H9 (cell line): ENCODE data around the gene TEKT5. TPM values are rescaled to one million over a fixed set of nuclear protein-coding genes. Genes with fewer than 3 reads are reported as not detected.

ENCODE experiments used
- DNase-seq: peaks from one replicate; pipeline ENCODE4 v3.0.0-alpha.2; 2017
- H2AFZ ChIP-seq: one replicate; pipeline ENCODE4 v1.6.1; 2013; ENCODE audit warnings: mild to moderate bottlenecking, low read length, control low read depth, moderate library complexity
- H2AK5ac ChIP-seq: 2 replicates; pipeline ENCODE4 v1.6.1; 2013; ENCODE audit warnings: low read length, control low read depth, mixed read lengths; ENCODE audit not compliant: insufficient read length
- H2BK120ac ChIP-seq: one replicate; pipeline ENCODE4 v1.6.1; 2013; ENCODE audit warnings: low read depth, mild to moderate bottlenecking, low read length, control low read depth, inconsistent platforms; ENCODE audit not compliant: poor library complexity, severe bottlenecking
- H2BK12ac ChIP-seq: 2 replicates; pipeline ENCODE4 v1.6.1; 2013; ENCODE audit warnings: low read length, control low read depth, mixed read lengths, low read depth; ENCODE audit not compliant: insufficient read length
- H2BK15ac ChIP-seq: 2 replicates; pipeline ENCODE4 v1.6.1; 2013; ENCODE audit warnings: low read depth, low read length, control low read depth
- H2BK20ac ChIP-seq: one replicate; pipeline ENCODE4 v1.6.1; 2013; ENCODE audit warnings: low read depth, mild to moderate bottlenecking, low read length, control low read depth, inconsistent platforms; ENCODE audit not compliant: poor library complexity, severe bottlenecking
- H2BK5ac ChIP-seq: 2 replicates; pipeline ENCODE4 v1.6.1; 2013; ENCODE audit warnings: low read length, control low read depth, mixed read lengths; ENCODE audit not compliant: insufficient read length
- H3K14ac ChIP-seq: 2 replicates; pipeline ENCODE4 v1.6.1; 2013; ENCODE audit warnings: low read length, control low read depth; ENCODE audit not compliant: insufficient read depth
- H3K18ac ChIP-seq: 2 replicates; pipeline ENCODE4 v1.6.1; 2013; ENCODE audit warnings: low read depth, mild to moderate bottlenecking, mixed read lengths, low read length, control low read depth; ENCODE audit not compliant: insufficient read length
- H3K23ac ChIP-seq: 2 replicates; pipeline ENCODE4 v1.6.1; 2013; ENCODE audit warnings: low read length, control low read depth, mixed read lengths, low read depth; ENCODE audit not compliant: insufficient read length
- H3K23me2 ChIP-seq: 2 replicates; pipeline ENCODE4 v1.6.1; 2013; ENCODE audit warnings: low read depth, mild to moderate bottlenecking, mixed read lengths, low read length, control low read depth; ENCODE audit not compliant: insufficient read length, poor library complexity, severe bottlenecking
- H3K27ac ChIP-seq: 2 replicates; pipeline ENCODE4 v1.5.1; 2013; ENCODE audit warnings: low read length, control low read depth, mixed read lengths, low read depth; ENCODE audit not compliant: insufficient read length
- H3K27me3 ChIP-seq: 2 replicates; pipeline ENCODE4 v1.6.1; 2013; ENCODE audit warnings: low read length, control low read depth, inconsistent platforms; ENCODE audit not compliant: insufficient read depth
- H3K4ac ChIP-seq: 2 replicates; pipeline ENCODE4 v1.6.1; 2013; ENCODE audit warnings: low read depth, mild to moderate bottlenecking, control low read depth, inconsistent platforms, low read length, moderate library complexity
- H3K4me1 ChIP-seq: 2 replicates; pipeline ENCODE4 v1.6.1; 2013; ENCODE audit warnings: low read length, control low read depth, inconsistent platforms; ENCODE audit not compliant: insufficient read depth
- H3K4me2 ChIP-seq: 2 replicates; pipeline ENCODE4 v1.6.1; 2013; ENCODE audit warnings: low read length, control low read depth, mixed read lengths; ENCODE audit not compliant: insufficient read length, insufficient read depth
- H3K56ac ChIP-seq: 2 replicates; pipeline ENCODE4 v1.6.1; 2013; ENCODE audit warnings: low read depth, mild to moderate bottlenecking, mixed read lengths, low read length, control low read depth; ENCODE audit not compliant: insufficient read length
- H3K79me1 ChIP-seq: 2 replicates; pipeline ENCODE4 v1.6.1; 2013; ENCODE audit warnings: low read depth, mild to moderate bottlenecking, moderate library complexity, low read length, control low read depth, inconsistent platforms; ENCODE audit not compliant: insufficient read depth, poor library complexity, severe bottlenecking
- H3K79me2 ChIP-seq: 2 replicates; pipeline ENCODE4 v1.6.1; 2013; ENCODE audit warnings: low read length, control low read depth, inconsistent platforms; ENCODE audit not compliant: insufficient read depth
- H3K9ac ChIP-seq: 2 replicates; pipeline ENCODE4 v1.6.1; 2013; ENCODE audit warnings: low read length, control low read depth, mixed read lengths; ENCODE audit not compliant: insufficient read length; ENCODE audit errors: extremely low read depth
- H3K9me3 ChIP-seq: one replicate; pipeline ENCODE4 v1.6.1; 2013; ENCODE audit warnings: low read depth, low read length, inconsistent platforms; ENCODE audit not compliant: control insufficient read depth
- H3T11ph ChIP-seq: one replicate; pipeline ENCODE4 v1.6.1; 2013; ENCODE audit warnings: mild to moderate bottlenecking, low read length, control low read depth, inconsistent platforms
- H4K20me1 ChIP-seq: one replicate; pipeline ENCODE4 v1.6.1; 2013; ENCODE audit not compliant: control insufficient read depth, insufficient read length, insufficient read depth
- H4K5ac ChIP-seq: 2 replicates; pipeline ENCODE4 v1.6.1; 2013; ENCODE audit warnings: low read depth, mild to moderate bottlenecking, mixed read lengths, low read length, control low read depth; ENCODE audit not compliant: insufficient read length
- H4K8ac ChIP-seq: replicated peaks from 2 replicates; pipeline ENCODE4 v1.6.1; 2013; ENCODE audit warnings: low read length, control low read depth, mixed read lengths, low read depth; ENCODE audit not compliant: insufficient read length
- H4K91ac ChIP-seq: 2 replicates; pipeline ENCODE4 v1.6.1; 2013; ENCODE audit warnings: low read depth, mild to moderate bottlenecking, moderate library complexity, mixed read lengths, low read length, control low read depth; ENCODE audit not compliant: insufficient read length
- H3K27ac Mint-ChIP-seq, 3 experiments: 2 replicates in 2 of 3; 3 replicates in 1 of 3; pipeline ENCODE4 v1.8.0; 2020 to 2021; ENCODE audit warnings: mixed read lengths in 3 of 3, mild to moderate bottlenecking in 1 of 3, moderate library complexity in 1 of 3
- H3K27me3 Mint-ChIP-seq: 2 replicates; pipeline ENCODE4 v1.8.0; 2021; ENCODE audit warnings: low read depth, mild to moderate bottlenecking, moderate library complexity, mixed read lengths
- H3K36me3 Mint-ChIP-seq, 3 experiments: 2 replicates in 2 of 3; 3 replicates in 1 of 3; pipeline ENCODE4 v1.8.0; 2020 to 2021; ENCODE audit warnings: low read depth in 3 of 3, mixed read lengths in 3 of 3; ENCODE audit not compliant: insufficient read depth in 1 of 3
- H3K4me1 Mint-ChIP-seq, 2 experiments: 2 replicates each; pipeline ENCODE4 v1.8.0; 2020; ENCODE audit warnings: mixed read lengths in 2 of 2
- H3K4me3 Mint-ChIP-seq, 2 experiments: 2 replicates in 1 of 2; 3 replicates in 1 of 2; pipeline ENCODE4 v1.8.0; 2020 to 2021; ENCODE audit warnings: mild to moderate bottlenecking in 2 of 2, mixed read lengths in 2 of 2, moderate library complexity in 1 of 2
- H3K9me3 Mint-ChIP-seq, 2 experiments: 2 replicates in 1 of 2; 3 replicates in 1 of 2; pipeline ENCODE4 v1.8.0; 2020; ENCODE audit warnings: mild to moderate bottlenecking in 2 of 2, mixed read lengths in 2 of 2, moderate library complexity in 1 of 2
- WGBS: extraction: QIAGEN DNeasy Blood & Tissue Kit; methylation state at CpG from one replicate; pipeline ENCODE4 v1.1.7; 2013; ENCODE audit warnings: missing lambda C conversion rate, low lambda C conversion rate, mixed read lengths; ENCODE audit not compliant: insufficient read length; ENCODE audit errors: extremely low coverage; 5-methylcytosine and 5-hydroxymethylcytosine counted together
- total RNA-seq: library from RNA; stranded (reverse); gene quantifications from 2 replicates; pipeline ENCODE4 v1.2.1, GENCODE V29; 2021
- TF ChIP-seq, protein P1 (sequence below): fragments of 200-600 bp; sonication (generic); conservative IDR thresholded peaks from 3 replicates; pipeline ENCODE4 v1.8.0; 2021; ENCODE audit warnings: antibody characterized with exemption, mild to moderate bottlenecking

Gene TEKT5
- total RNA-seq, 1 experiment from 2014 or later = 0.31 TPM

- H3K79me1 ChIP-seq = no peaks in the 10 kb centered on the region
- no peak within 1 kb of the TSS for H2BK15ac ChIP-seq
- no peak within 1 kb of the TSS for H3K23ac ChIP-seq
- no peak within 1 kb of the TSS for H4K8ac ChIP-seq
- H3T11ph ChIP-seq = no peak within 1 kb of the TSS
- H3K4ac ChIP-seq = no peak within 1 kb of the TSS
- Mint-ChIP-seq H3K9me3 (no peaks in the 10 kb centered on the region; a peak in 1 of 5 replicates), H3K36me3 (peaks cover 0 to 27% (median 4%) of the 10 kb centered on the region in 3 experiments; a peak in 5 of 7 replicates), H3K4me1 (peaks cover 10 to 16% of the 10 kb centered on the region in 2 experiments), H3K27ac (peak within 1 kb of the TSS; percentile 97 to 99 (median 99)), H3K4me3 (peak within 1 kb of the TSS; percentile 94 to 95), H3K27me3 (no peaks in the 10 kb centered on the region)
- no CpG with 5 or more reads among the region's 57 CpGs for WGBS
- H3K9ac ChIP-seq = peak within 1 kb of the TSS; percentile 66
- H3K9me3 ChIP-seq = no peaks in the 10 kb centered on the region
- no peak within 1 kb of the TSS for H2AFZ ChIP-seq
- H3K56ac ChIP-seq = no peak within 1 kb of the TSS
- no peaks in the 10 kb centered on the region for H3K79me2 ChIP-seq
- no peaks in the 10 kb centered on the region for H3K4me1 ChIP-seq
- no peak within 1 kb of the TSS for H4K91ac ChIP-seq
- H2BK20ac ChIP-seq = no peak within 1 kb of the TSS
- no peak within 1 kb of the TSS for H2BK5ac ChIP-seq
- H2BK120ac ChIP-seq = no peak within 1 kb of the TSS
- H3K27ac ChIP-seq = no peak within 1 kb of the TSS
- H3K14ac ChIP-seq = peak within 1 kb of the TSS; percentile 81
- no peaks in the 10 kb centered on the region for H3K27me3 ChIP-seq
- H3K4me2 ChIP-seq = peak within 1 kb of the TSS; percentile 67
- TF ChIP-seq, protein P1, sequence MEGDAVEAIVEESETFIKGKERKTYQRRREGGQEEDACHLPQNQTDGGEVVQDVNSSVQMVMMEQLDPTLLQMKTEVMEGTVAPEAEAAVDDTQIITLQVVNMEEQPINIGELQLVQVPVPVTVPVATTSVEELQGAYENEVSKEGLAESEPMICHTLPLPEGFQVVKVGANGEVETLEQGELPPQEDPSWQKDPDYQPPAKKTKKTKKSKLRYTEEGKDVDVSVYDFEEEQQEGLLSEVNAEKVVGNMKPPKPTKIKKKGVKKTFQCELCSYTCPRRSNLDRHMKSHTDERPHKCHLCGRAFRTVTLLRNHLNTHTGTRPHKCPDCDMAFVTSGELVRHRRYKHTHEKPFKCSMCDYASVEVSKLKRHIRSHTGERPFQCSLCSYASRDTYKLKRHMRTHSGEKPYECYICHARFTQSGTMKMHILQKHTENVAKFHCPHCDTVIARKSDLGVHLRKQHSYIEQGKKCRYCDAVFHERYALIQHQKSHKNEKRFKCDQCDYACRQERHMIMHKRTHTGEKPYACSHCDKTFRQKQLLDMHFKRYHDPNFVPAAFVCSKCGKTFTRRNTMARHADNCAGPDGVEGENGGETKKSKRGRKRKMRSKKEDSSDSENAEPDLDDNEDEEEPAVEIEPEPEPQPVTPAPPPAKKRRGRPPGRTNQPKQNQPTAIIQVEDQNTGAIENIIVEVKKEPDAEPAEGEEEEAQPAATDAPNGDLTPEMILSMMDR = no peak
- DNase-seq = peak; percentile 98
- H2AK5ac ChIP-seq = no peak within 1 kb of the TSS
- H3K18ac ChIP-seq = peak within 1 kb of the TSS; percentile 94
- H2BK12ac ChIP-seq = no peak within 1 kb of the TSS
- H3K23me2 ChIP-seq = peaks cover 3% of the 10 kb centered on the region
- no peaks in the 10 kb centered on the region for H4K20me1 ChIP-seq
- H4K5ac ChIP-seq = no peak within 1 kb of the TSS
Observed at GRCh38 chr16:10743610-10744369, 49.1 kb upstream of the TEKT5 start, which contains the start of gene NUBP1. TSS of gene NUBP1 (plus strand) at chr16:10743842. CDS start at chr16:10743864, 22 bp downstream.
